Liver (tissue), 9 donors: ENCODE results near the gene PCDHGB2. TPM values are rescaled to one million over a fixed set of nuclear protein-coding genes. Genes with fewer than 3 reads are reported as not detected.
A peak's percentile ranks its signal among the peaks of the same experiment; 100 is the strongest.
"Not testable (repeated sequence)": the region's sequence is repeated elsewhere in the genome, so short reads cannot be mapped to it uniquely, and the experiment has no call there.

ENCODE experiments used
- DNase-seq: peaks from one replicate; pipeline ENCODE4 v3.0.0-alpha.2; 2017; ENCODE audit warnings: low spot score
- H3K27ac ChIP-seq, 2 donors: one replicate each; pipeline ENCODE4 v1.7.0; 2013; ENCODE audit warnings: inconsistent platforms in 2 of 2, low read length in 2 of 2, control low read depth in 1 of 2, low read depth in 1 of 2, mild to moderate bottlenecking in 1 of 2
- H3K27me3 ChIP-seq, 4 donors: one replicate each; pipeline versions ENCODE4 v1.6.1 to v1.7.0; 2013; ENCODE audit warnings: low read length in 3 of 4, inconsistent platforms in 1 of 4, mild to moderate bottlenecking in 1 of 4, moderate library complexity in 1 of 4; ENCODE audit not compliant: control insufficient read depth in 4 of 4, insufficient read depth in 4 of 4
- H3K36me3 ChIP-seq, 4 donors: one replicate each; pipeline versions ENCODE4 v1.6.1 to v1.7.0; 2013; ENCODE audit warnings: low read length in 3 of 4, mild to moderate bottlenecking in 3 of 4, low read depth in 1 of 4, moderate library complexity in 1 of 4; ENCODE audit not compliant: control insufficient read depth in 4 of 4, insufficient read depth in 3 of 4
- H3K4me1 ChIP-seq, 4 donors: one replicate each; pipeline versions ENCODE4 v1.6.1 to v1.7.0; 2013; ENCODE audit warnings: low read length in 3 of 4, mild to moderate bottlenecking in 3 of 4, moderate library complexity in 1 of 4; ENCODE audit not compliant: control insufficient read depth in 4 of 4, insufficient read depth in 4 of 4
- H3K4me3 ChIP-seq, 3 donors: one replicate each; pipeline versions ENCODE4 v1.6.1 to v1.7.0; 2013; ENCODE audit warnings: low read length in 3 of 3, control low read depth in 1 of 3, low read depth in 1 of 3, mild to moderate bottlenecking in 1 of 3
- H3K9ac ChIP-seq, 2 donors: one replicate each; pipeline ENCODE4 v1.7.0; 2013; ENCODE audit warnings: low read length in 2 of 2, mild to moderate bottlenecking in 2 of 2, moderate library complexity in 2 of 2, control low read depth in 1 of 2, low read depth in 1 of 2
- H3K9me3 ChIP-seq, 4 donors: one replicate each; pipeline versions ENCODE4 v1.6.1 to v1.7.0; 2013; ENCODE audit warnings: low read length in 3 of 4; ENCODE audit not compliant: control insufficient read depth in 4 of 4
- FOXA1 ChIP-seq: IDR thresholded peaks from 2 replicates; pipeline ENCODE4 v1.6.1; 2016; ENCODE audit warnings: antibody characterized with exemption
- GABPA ChIP-seq, 2 donors: IDR thresholded peaks in 1 of 2; conservative IDR thresholded peaks in 1 of 2; 2 replicates each; pipeline ENCODE4 v1.6.1; 2016; ENCODE audit warnings: antibody characterized with exemption in 2 of 2, mild to moderate bottlenecking in 1 of 2, moderate library complexity in 1 of 2
- HNF4A ChIP-seq, 2 donors: conservative IDR thresholded peaks; 2 replicates each; pipeline ENCODE4 v1.6.1; 2016; ENCODE audit warnings: antibody characterized with exemption in 2 of 2, mild to moderate bottlenecking in 2 of 2
- JUND ChIP-seq, 2 donors: IDR thresholded peaks; 2 replicates each; pipeline ENCODE4 v1.6.1; 2016; ENCODE audit warnings: antibody characterized with exemption in 2 of 2
- RAD21 ChIP-seq, 2 donors: IDR thresholded peaks; 2 replicates each; pipeline ENCODE4 v1.6.1; 2016; ENCODE audit warnings: antibody characterized with exemption in 2 of 2, mild to moderate bottlenecking in 2 of 2
- RXRA ChIP-seq, 2 donors: IDR thresholded peaks; 2 replicates each; pipeline ENCODE4 v1.6.1; 2017 to 2018; ENCODE audit warnings: antibody characterized with exemption in 2 of 2, mild to moderate bottlenecking in 1 of 2
- SP1 ChIP-seq: IDR thresholded peaks from 2 replicates; pipeline ENCODE4 v1.6.1; 2018; ENCODE audit warnings: antibody characterized with exemption, mild to moderate bottlenecking
- WGBS: extraction: QIAGEN DNeasy Blood & Tissue Kit; methylation state at CpG from one replicate; pipeline ENCODE4 v1.1.7; 2013; 5-methylcytosine and 5-hydroxymethylcytosine counted together
- polyA plus RNA-seq, 2 donors: library from polyadenylated mRNA; stranded (reverse) in 1 of 2; unstranded in 1 of 2; fragments of 200-250 nt in 1 of 2; fragments of >200 nt in 1 of 2; fragmentation: Nextera tagmentation in 1 of 2; extraction: Ambion mirVana in 1 of 2; gene quantifications; one replicate each; pipeline versions ENCODE4 v1.2.1 to v1.2.3, GENCODE V29; 2013 to 2015
- total RNA-seq, 2 donors: library from RNA; depleted of rRNA; stranded (reverse); fragments of >200 nt; gene quantifications; one replicate each; pipeline ENCODE4 v1.2.3, GENCODE V29; 2014
- TF ChIP-seq, protein P1 (sequence below): fragments of 150-350 bp; IDR thresholded peaks from 2 replicates; pipeline ENCODE4 v1.5.1; 2017; ENCODE audit warnings: improper control_type of control experiment, low read depth, low read length; ENCODE audit not compliant: missing input control
- TF ChIP-seq, protein P2 (sequence below): IDR thresholded peaks from 2 replicates; pipeline ENCODE4 v1.6.1; 2016; ENCODE audit warnings: antibody characterized with exemption
- TF ChIP-seq, protein P3 (sequence below): IDR thresholded peaks from 2 replicates; pipeline ENCODE4 v1.6.1; 2016; ENCODE audit warnings: antibody characterized with exemption
- donor health status: healthy.
- donor health status: healthy.
- donor health status: healthy.
- donor health status: healthy.
- donor health status: healthy.

The PCDHGB2 gene
- total and polyA plus RNA-seq, 4 donors = 0.28 to 1.0 (median 0.47) TPM; not detected in 1

DNA sequence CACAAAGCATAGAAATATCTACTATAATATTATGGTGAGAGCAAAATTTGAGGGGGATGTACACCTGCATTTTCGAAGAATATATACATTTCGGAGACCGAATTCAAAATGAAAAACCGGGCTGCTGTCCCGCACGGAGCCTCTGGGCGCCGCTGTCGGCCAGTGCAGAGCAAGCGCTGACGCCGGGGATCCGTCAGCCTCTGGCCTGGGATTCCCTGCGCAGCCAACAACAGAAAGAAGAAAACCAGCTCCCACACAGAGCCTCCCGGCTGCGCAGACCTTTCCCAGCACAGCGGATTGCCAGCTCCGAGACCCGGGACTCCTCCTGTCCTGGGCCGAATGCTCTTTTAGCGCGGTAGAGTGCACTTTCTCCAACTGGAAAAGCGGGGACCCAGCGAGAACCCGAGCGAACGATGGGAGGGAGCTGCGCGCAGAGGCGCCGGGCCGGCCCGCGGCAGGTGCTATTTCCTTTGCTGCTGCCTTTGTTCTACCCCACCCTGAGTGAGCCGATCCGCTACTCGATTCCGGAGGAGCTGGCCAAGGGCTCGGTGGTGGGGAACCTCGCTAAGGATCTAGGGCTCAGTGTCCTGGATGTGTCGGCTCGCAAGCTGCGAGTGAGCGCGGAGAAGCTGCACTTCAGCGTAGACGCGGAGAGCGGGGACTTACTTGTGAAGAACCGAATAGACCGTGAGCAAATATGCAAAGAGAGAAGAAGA lies 48.2 kb downstream of the PCDHGB2 start, which contains the start of gene PCDHGB6:
TSS of gene PCDHGB6 (plus strand) at position 232 of the 716 bp plus-strand sequence. CDS start at position 414, 182 bp downstream.
- 12% methylated on average over 50 of the region's 51 CpGs for WGBS
- H3K4me1 ChIP-seq, H3K36me3 ChIP-seq, H3K9ac ChIP-seq, H3K27ac ChIP-seq, H3K27me3 ChIP-seq: not testable (repeated sequence)
- peak; percentile 58 for DNase-seq
- Histone ChIP-seq H3K9me3 (peaks cover 17 to 57% (median 30%) of the 10 kb centered on the region in 4 donors), H3K4me3 (peak within 1 kb of the TSS; percentile 40 to 73 (median 49))
- peak; percentile 74 to 80 for TF ChIP-seq RAD21 (IDR thresholded peaks at IDR 0.05)
- TF ChIP-seq, protein P1, sequence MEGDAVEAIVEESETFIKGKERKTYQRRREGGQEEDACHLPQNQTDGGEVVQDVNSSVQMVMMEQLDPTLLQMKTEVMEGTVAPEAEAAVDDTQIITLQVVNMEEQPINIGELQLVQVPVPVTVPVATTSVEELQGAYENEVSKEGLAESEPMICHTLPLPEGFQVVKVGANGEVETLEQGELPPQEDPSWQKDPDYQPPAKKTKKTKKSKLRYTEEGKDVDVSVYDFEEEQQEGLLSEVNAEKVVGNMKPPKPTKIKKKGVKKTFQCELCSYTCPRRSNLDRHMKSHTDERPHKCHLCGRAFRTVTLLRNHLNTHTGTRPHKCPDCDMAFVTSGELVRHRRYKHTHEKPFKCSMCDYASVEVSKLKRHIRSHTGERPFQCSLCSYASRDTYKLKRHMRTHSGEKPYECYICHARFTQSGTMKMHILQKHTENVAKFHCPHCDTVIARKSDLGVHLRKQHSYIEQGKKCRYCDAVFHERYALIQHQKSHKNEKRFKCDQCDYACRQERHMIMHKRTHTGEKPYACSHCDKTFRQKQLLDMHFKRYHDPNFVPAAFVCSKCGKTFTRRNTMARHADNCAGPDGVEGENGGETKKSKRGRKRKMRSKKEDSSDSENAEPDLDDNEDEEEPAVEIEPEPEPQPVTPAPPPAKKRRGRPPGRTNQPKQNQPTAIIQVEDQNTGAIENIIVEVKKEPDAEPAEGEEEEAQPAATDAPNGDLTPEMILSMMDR = peak; percentile 76

DNA sequence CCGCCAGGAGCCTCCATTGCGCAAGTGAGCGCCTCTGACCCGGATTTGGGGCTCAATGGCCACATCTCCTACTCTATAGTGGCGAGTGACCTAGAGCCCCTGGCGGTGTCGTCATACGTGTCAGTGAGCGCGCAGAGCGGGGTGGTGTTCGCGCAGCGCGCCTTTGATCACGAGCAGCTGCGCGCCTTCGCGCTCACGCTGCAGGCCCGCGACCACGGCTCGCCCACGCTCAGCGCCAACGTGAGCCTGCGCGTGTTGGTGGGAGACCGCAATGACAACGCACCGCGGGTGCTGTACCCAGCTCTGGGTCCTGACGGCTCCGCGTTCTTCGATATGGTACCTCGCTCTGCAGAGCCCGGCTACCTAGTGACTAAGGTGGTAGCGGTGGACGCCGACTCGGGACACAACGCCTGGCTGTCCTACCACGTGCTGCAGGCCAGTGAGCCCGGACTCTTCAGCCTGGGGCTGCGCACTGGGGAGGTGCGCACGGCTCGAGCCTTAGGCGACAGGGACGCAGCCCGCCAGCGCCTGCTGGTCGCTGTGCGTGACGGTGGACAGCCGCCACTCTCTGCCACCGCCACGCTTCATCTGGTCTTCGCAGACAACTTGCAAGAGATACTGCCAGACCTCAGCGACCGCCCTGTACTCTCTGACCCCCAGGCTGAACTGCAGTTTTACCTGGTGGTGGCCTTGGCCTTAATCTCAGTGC lies 50.0 kb downstream of the PCDHGB2 start:
- DNase-seq = no peak
- Histone ChIP-seq H3K9me3 (peaks cover 19 to 59% (median 29%) of the 10 kb centered on the region in 4 donors), H3K27ac (no peak overlapping the region), H3K4me3 (peak overlapping the region in 2 of 3 donors; percentile 37 to 73), H3K27me3 (peaks cover 0 to 2% (median 0%) of the 10 kb centered on the region in 4 donors), H3K36me3 (no peaks in the 10 kb centered on the region), H3K4me1 (peaks cover 0 to 6% (median 2%) of the 10 kb centered on the region in 4 donors), H3K9ac (no peak overlapping the region)
- TF ChIP-seq, protein P2, sequence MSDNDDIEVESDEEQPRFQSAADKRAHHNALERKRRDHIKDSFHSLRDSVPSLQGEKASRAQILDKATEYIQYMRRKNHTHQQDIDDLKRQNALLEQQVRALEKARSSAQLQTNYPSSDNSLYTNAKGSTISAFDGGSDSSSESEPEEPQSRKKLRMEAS = no peak
- TF ChIP-seq, protein P3, sequence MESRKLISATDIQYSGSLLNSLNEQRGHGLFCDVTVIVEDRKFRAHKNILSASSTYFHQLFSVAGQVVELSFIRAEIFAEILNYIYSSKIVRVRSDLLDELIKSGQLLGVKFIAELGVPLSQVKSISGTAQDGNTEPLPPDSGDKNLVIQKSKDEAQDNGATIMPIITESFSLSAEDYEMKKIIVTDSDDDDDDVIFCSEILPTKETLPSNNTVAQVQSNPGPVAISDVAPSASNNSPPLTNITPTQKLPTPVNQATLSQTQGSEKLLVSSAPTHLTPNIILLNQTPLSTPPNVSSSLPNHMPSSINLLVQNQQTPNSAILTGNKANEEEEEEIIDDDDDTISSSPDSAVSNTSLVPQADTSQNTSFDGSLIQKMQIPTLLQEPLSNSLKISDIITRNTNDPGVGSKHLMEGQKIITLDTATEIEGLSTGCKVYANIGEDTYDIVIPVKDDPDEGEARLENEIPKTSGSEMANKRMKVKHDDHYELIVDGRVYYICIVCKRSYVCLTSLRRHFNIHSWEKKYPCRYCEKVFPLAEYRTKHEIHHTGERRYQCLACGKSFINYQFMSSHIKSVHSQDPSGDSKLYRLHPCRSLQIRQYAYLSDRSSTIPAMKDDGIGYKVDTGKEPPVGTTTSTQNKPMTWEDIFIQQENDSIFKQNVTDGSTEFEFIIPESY = no peak
- WGBS = 39% methylated on average over 64 of the region's 64 CpGs

DNA sequence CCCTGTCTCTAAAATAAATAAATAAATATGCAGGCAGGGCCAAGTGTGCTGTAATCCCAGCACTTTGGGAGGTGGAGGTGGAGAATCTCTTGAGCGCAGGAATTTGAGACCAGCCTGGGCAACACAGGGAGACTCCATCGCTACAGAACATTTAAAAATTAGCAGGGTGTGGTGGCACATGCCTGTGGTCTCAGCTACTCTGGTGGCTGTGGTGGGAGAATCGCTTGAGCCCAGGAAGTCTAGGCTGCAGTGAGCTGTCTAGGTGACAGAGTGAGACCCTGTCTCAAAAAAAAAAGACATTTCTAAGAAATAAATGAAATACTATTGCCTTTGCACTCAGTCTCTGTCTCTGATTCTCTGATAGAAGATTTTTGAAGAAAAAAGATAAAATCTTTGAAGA lies 51.8 kb downstream of the PCDHGB2 start:
- no peaks in the 10 kb centered on the region for H3K36me3 ChIP-seq
- TF ChIP-seq, protein P1 = no peak
- TF ChIP-seq, protein P2 = no peak
- no peak for TF ChIP-seq JUND (IDR thresholded peaks at IDR 0.05)
- TF ChIP-seq RXRA (IDR thresholded peaks at IDR 0.05) = no peak
- no peak for TF ChIP-seq SP1
- no peak for TF ChIP-seq GABPA (IDR thresholded peaks at IDR 0.05 in 1 of 2, conservative IDR thresholded peaks at IDR 0.05 in 1 of 2)
- no peak for TF ChIP-seq HNF4A (conservative IDR thresholded peaks at IDR 0.05)
- no peak for TF ChIP-seq FOXA1
- TF ChIP-seq, protein P3 = no peak
- H3K4me3 ChIP-seq = no peak overlapping the region
- 81% methylated on average over 3 of the region's 3 CpGs for WGBS
- peaks cover 0 to 6% (median 2%) of the 10 kb centered on the region in 4 donors for H3K4me1 ChIP-seq
- peaks cover 0 to 2% (median 0%) of the 10 kb centered on the region in 4 donors for H3K27me3 ChIP-seq
- H3K27ac ChIP-seq = no peak overlapping the region
- DNase-seq = no peak
- peaks cover 23 to 56% (median 27%) of the 10 kb centered on the region in 4 donors for H3K9me3 ChIP-seq
- H3K9ac ChIP-seq = no peak overlapping the region
